NCI-H2081 (cell line): ENCODE data around the gene DMGDH.

Experiments
- DNase-seq, 2 experiments: peaks; one replicate each; lab custom pipeline; 2025; lab: John Stamatoyannopoulos, UW

DMGDH gene

GRCh38 chr5:79069488-79070349 lies at the start of gene DMGDH, which contains the start of gene BHMT2:
TSS of gene DMGDH (minus strand) at chr5:79069674. CDS start at chr5:79069620, 54 bp downstream.
TSS of gene BHMT2 (plus strand) at chr5:79069767. CDS start at chr5:79069783, 16 bp downstream.
- peak; percentile 18 to 47 for DNase-seq

GRCh38 chr5:79112703-79113058 lies 43.2 kb upstream of the DMGDH start:
- no peak for DNase-seq

GRCh38 chr5:79111960-79112702 lies 42.7 kb upstream of the DMGDH start:
- DNase-seq: no peak

- no peak for DNase-seq
These were observed 42.0 kb upstream of the DMGDH start, which contains the start of gene BHMT for GRCh38 chr5:79111387-79111959. TSS of gene BHMT (plus strand) at chr5:79111809. CDS start at chr5:79111886, 77 bp downstream.

GRCh38 chr5:79109527-79110492 lies 40.3 kb upstream of the DMGDH start:
- no peak for DNase-seq

GRCh38 chr5:79108792-79109191 lies 39.3 kb upstream of the DMGDH start:
- no peak for DNase-seq

GRCh38 chr5:79108086-79108485 lies 38.6 kb upstream of the DMGDH start:
- no peak for DNase-seq

GRCh38 chr5:79107020-79107796 lies 37.7 kb upstream of the DMGDH start:
- DNase-seq: no peak

GRCh38 chr5:79105868-79106267 lies 36.4 kb upstream of the DMGDH start:
- DNase-seq: no peak

- DNase-seq: peak; percentile 18 to 69
These were observed 24.3 kb upstream of the DMGDH start for GRCh38 chr5:79093762-79094161.

GRCh38 chr5:79091064-79091463 lies 21.6 kb upstream of the DMGDH start:
- no peak for DNase-seq

GRCh38 chr5:79088507-79088906 lies 19.0 kb upstream of the DMGDH start:
- no peak for DNase-seq

GRCh38 chr5:79086116-79086515 lies 16.6 kb upstream of the DMGDH start:
- no peak for DNase-seq

- DNase-seq: no peak
These were observed 12.3 kb upstream of the DMGDH start for GRCh38 chr5:79081779-79082178.

GRCh38 chr5:79080804-79081203 lies 11.3 kb upstream of the DMGDH start:
- DNase-seq: no peak

GRCh38 chr5:79077680-79078365 lies 8.3 kb upstream of the DMGDH start:
- no peak for DNase-seq

- no peak for DNase-seq
These were observed 7.3 kb upstream of the DMGDH start for GRCh38 chr5:79076819-79077218.

GRCh38 chr5:79075646-79076426 lies 6.4 kb upstream of the DMGDH start:
- DNase-seq: no peak

GRCh38 chr5:79074641-79075040 lies 5.2 kb upstream of the DMGDH start:
- DNase-seq: no peak
